Measurements from ENCODE around the gene IMMP2L.
"Not testable (repeated sequence)": the region's sequence is repeated elsewhere in the genome, so short reads cannot be mapped to it uniquely, and the experiment has no call there.

GRCh38 chr7:111447502-111447901 is 114.8 kb downstream of the IMMP2L start:
- TF ChIP-seq, protein P1, sequence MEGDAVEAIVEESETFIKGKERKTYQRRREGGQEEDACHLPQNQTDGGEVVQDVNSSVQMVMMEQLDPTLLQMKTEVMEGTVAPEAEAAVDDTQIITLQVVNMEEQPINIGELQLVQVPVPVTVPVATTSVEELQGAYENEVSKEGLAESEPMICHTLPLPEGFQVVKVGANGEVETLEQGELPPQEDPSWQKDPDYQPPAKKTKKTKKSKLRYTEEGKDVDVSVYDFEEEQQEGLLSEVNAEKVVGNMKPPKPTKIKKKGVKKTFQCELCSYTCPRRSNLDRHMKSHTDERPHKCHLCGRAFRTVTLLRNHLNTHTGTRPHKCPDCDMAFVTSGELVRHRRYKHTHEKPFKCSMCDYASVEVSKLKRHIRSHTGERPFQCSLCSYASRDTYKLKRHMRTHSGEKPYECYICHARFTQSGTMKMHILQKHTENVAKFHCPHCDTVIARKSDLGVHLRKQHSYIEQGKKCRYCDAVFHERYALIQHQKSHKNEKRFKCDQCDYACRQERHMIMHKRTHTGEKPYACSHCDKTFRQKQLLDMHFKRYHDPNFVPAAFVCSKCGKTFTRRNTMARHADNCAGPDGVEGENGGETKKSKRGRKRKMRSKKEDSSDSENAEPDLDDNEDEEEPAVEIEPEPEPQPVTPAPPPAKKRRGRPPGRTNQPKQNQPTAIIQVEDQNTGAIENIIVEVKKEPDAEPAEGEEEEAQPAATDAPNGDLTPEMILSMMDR (IDR thresholded peaks at IDR 0.05), result not testable (repeated sequence)
- TF ChIP-seq POLR2A (IDR thresholded peaks at IDR 0.05), result not testable (repeated sequence)
